DMS79 (cell line): Measurements from ENCODE around the gene TENT4A.
A peak's percentile ranks its signal among the peaks of the same experiment; 100 is the strongest.

Experiments
- DNase-seq: peaks from one replicate; lab custom pipeline; 2025; lab: John Stamatoyannopoulos, UW

TENT4A gene

GRCh38 chr5:6718161-6718681 lies 5.0 kb downstream of the TENT4A start:
- DNase-seq = no peak

DNA sequence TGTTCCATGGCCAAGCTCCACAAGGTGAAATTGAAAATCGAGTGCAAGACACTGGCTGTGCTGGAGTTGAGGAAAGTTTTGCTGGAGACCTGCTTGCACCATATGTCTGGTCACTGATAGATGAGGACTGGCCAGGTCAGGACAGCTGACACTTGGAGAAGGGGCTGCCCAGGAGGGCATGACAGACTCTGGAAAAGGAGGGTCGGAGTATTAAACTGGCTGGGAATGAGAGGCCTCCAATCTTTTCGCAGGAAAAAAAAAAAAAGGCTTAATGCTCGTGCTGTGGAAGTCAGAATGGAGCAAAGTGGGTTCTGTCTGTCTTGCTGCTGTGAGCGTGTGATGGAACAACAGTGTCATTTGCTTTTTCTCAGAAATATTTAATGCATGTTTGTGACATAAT lies 5.5 kb downstream of the TENT4A start:
- DNase-seq = no peak

DNA sequence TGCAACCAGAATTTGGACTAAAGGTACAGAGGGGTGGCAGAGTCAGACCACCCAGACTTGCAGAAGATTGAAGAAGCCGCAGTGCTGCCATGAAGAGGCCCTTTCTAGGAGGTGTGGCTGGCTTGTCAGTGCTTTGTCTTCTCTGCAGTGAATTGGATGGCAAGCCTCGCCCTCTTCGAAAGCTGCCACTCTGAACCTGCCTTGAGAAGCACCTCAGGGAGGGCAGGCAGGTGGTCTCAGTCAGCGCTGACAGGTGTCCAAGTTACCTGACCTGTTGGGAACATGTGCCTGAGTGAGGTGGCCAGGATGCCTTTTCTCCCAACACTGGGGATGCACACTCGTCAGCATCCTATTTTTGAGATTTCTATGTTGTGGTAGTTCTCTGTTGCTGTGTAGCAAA lies 6.2 kb downstream of the TENT4A start:
- DNase-seq = no peak

- DNase-seq = no peak
Measured at GRCh38 chr5:6719896-6720560, 6.8 kb downstream of the TENT4A start.

GRCh38 chr5:6720561-6720921 lies 7.3 kb downstream of the TENT4A start:
- DNase-seq = no peak

GRCh38 chr5:6721442-6721841 lies 8.2 kb downstream of the TENT4A start:
- DNase-seq = no peak

GRCh38 chr5:6722015-6722414 lies 8.8 kb downstream of the TENT4A start:
- no peak for DNase-seq

GRCh38 chr5:6723122-6723815 lies 10.0 kb downstream of the TENT4A start:
- no peak for DNase-seq

GRCh38 chr5:6723816-6724300 lies 10.6 kb downstream of the TENT4A start:
- no peak for DNase-seq

DNA sequence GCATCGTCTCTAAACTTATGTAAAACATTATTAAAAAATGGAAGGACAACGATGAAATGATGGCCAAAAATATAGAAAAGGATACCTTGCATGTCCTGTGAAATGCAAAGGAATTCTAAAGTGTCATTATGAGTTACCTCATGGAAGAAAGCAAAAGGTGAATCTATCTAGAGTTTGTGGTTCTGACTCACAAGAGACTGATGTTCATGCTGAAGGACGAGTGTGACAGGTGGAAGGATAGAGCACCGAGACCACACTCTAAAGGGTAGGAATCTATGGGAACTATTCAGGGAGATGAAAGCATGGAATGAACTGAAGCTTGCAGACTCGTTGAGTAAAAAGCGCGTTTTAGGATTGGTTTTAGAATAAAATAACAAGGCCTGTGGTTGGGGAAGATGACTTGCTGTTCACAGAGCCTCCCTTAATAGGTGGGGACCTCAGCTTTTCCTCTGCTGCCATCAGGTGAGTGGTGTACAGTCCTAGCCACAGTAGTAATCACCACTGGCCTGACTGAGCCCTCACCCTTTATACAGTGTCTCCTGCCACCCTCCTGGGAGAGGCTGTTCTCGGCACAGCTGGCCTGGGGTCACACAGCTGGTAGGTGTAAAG lies 11.2 kb downstream of the TENT4A start:
- DNase-seq = no peak

GRCh38 chr5:6725421-6725820 lies 12.2 kb downstream of the TENT4A start:
- DNase-seq = no peak

DNA sequence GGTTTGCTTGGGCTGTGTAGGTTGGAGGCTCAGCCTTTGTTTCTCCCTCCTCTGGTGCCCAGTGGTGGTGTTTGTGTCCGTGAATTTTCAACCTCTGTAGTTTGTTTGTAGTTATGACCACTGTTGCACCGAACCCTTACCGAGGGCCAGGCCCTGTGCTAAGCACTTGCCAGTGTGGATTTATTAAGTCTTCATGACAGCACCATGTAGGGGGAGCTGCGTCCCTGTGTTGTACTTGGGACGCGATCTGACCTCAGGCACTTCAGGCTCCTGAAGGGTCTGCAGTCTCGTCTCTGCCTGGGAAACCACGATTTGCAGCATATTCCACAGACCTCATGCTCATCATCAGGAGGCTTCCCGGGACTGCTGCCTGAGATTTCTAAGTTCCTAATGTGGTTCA lies 12.8 kb downstream of the TENT4A start:
- no peak for DNase-seq

- DNase-seq = no peak
Measured at GRCh38 chr5:6727231-6727630, 14.0 kb downstream of the TENT4A start.

GRCh38 chr5:6728011-6728794 lies 15.0 kb downstream of the TENT4A start:
- no peak for DNase-seq

DNA sequence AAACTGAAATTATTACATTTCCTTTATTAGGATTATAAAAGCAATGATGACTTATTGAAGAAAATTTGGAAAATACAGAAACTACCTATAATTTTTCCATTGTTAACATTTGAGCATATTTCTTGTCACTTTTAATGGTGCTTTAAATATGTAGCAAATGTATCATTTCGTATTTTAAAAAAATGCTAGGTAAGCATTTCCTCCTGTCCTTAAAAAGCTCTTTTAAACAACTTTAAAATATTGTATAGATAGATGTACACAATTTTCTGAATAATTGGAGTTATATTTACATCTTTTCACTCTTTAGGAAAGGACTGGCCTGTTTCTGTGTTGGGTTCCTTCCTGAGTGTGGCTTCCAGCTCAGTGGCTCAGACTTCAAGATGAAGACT lies 15.6 kb downstream of the TENT4A start:
- DNase-seq = no peak

DNA sequence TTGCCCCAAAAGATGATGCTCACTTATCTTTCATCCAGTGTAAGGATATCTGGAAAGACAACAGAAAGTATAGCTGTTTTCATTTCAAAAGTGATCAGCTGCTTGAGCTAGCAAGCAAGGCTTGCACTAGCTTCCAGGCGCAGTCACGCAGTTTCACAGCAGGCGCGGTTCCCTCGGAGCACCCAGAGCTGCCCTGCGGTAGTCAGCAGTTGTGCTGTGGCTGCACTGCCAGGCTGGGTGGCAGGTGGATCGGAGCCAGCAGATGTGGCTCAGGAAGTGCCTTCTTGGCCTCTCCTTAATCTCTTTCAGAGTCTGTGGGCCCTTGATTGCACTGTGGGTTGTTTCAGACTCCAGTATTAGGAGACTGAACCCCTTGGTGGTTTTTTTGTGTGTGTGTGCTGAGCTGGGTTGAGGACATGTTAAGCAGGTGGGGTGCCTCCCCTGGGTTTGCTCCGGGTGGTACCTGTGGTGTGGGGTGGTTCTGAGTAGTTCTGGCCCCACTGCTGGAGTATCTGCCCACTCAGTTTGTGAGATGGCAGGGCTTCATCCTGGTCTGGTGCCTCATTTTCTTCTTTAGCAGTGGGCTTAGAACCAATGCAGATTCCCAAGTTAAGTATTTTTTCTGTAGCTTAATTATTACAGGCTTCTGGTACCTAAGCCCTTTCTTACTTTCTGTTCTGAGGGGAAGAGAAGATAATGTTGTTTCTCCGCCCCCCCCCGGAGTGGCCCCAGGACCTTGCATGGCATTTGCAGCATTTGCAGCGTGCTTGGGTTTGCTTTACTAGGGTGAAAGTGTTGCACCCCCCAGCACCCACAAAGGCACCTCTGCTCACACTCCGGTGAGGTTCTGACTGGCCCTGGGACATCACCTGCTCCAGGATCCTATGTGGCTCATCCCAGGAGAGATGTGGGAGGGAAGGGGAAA lies 16.4 kb downstream of the TENT4A start:
- no peak for DNase-seq

- DNase-seq = no peak
Measured at GRCh38 chr5:6730407-6730806, 17.2 kb downstream of the TENT4A start.

DNA sequence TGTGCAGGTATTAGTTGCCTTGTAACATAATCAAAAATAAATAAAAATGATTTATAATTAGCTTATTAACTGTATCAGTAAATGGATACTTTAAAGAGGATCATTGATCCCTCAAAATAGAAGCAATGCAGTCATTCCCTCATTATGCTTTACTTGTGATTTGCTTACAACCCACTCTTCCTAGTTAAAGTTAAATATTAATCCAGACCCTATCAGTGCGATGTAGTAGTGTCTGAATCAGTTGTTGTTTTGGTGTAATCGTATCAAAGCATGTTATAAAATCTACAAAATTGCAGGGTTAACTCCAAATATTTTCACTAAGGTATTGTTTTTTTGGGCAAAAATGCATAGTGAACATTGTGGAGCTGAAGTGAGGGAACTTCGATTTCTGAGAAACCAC lies 17.6 kb downstream of the TENT4A start:
- DNase-seq = no peak

GRCh38 chr5:6731465-6732237 lies 18.4 kb downstream of the TENT4A start:
- DNase-seq = no peak

DNA sequence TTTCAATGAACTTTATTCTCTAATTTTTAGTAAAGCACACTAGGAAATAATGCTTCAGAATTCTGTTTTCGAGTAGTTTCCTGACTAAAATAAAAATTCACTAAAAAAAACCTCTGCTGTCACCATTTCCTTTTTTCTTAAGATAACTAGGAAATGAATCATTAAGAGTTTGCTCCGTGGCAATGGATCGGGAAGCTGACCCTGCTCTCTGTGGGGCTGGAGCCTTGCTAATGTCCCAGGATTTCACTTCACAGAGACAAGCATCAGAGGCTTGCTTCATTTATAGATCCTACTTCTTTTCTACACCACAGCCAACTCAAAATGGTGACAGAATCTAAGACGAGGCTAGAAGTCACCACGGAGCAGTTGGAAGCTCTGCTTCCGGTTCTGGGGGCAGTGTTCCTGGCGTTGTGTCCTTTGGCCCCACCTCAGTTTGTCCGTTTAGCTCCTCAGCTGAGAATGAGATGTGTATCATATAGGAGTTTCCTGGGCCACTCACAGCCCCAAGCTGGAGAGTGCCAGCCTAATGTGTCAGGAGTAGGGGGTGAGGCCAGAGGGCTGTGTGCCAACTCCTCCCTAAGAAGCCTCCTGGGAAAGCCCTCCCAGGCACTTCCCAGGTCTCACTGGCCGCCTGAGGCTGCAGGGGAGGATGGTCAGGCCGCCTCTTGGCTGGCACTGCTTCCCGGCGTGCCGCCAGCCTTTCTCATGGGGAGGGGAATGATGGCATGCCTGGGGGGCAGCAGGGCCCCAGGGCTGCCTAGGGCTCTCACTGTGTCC lies 19.6 kb downstream of the TENT4A start:
- peak; percentile 41 for DNase-seq
